Myocyte (in vitro differentiated cells): ENCODE results near the gene ITGA11. TPM values are rescaled to one million over a fixed set of nuclear protein-coding genes. Genes with fewer than 3 reads are reported as not detected.
A peak's percentile ranks its signal among the peaks of the same experiment; 100 is the strongest.
"Not testable (repeated sequence)": the region's sequence is repeated elsewhere in the genome, so short reads cannot be mapped to it uniquely, and the experiment has no call there.

Experiments used
- DNase-seq: peaks from one replicate; pipeline ENCODE4 v3.0.0-alpha.2; 2012; ENCODE audit warnings: low read depth
- total RNA-seq: library from RNA; depleted of rRNA; stranded (reverse); fragments of >200 nt; gene quantifications from 2 replicates; pipeline ENCODE4 v1.2.3, GENCODE V29; 2014

Gene ITGA11
- total RNA-seq, 1 donor from 2014 or later = 29.2 TPM

DNA sequence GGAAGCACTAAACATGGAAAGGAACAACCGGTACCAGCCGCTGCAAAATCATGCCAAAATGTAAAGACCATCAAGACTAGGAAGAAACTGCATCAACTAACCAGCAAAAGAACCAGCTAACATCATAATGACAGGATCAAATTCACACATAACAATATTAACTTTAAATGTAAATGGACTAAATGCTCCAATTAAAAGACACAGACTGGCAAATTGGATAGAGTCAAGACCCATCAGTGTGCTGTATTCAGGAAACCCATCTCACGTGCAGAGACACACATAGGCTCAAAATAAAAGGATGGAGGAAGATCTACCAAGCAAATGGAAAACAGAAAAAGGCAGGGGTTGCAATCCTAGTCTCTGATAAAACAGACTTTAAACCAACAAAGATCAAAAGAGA is 34.0 kb downstream of the ITGA11 start:
- not testable (repeated sequence) for DNase-seq

DNA sequence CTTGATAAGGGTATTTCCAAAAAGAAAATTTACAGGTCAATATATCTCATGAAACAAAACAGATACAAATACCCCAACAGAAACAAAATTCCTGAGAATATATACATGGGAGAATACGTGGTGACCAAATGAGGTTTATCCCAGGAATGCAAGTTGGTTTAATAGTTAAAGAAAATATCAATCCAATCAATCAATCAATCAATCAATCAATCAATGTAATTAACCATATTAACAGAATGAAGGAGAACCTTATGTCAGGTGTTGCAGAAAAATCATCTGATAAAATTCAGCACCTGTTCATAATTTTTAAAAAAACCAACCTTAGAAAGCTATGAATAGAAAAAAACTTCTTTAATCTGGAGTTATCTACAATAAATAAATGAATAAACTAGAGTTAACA is 35.9 kb downstream of the ITGA11 start:
- DNase-seq = no peak

DNA sequence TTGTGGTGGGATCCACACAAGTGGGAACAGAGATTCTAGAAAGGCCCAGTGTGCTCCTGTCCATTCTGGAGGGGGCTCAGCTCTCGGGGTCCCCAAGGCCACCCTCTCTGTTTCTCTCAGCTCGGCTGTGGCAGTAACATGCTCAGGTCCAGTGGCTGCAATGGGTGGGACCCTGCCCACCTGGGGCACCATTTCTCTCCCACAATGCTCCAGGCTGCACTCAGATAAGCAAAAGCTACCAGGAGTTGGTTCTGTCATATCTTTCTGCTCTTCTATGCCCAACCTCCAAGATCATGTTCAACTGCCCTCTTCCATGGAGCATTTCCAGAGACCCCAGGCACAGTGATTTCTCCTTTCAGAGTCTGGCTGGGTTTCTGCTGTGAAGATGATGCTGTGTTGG is 40.8 kb downstream of the ITGA11 start:
- DNase-seq = no peak

DNA sequence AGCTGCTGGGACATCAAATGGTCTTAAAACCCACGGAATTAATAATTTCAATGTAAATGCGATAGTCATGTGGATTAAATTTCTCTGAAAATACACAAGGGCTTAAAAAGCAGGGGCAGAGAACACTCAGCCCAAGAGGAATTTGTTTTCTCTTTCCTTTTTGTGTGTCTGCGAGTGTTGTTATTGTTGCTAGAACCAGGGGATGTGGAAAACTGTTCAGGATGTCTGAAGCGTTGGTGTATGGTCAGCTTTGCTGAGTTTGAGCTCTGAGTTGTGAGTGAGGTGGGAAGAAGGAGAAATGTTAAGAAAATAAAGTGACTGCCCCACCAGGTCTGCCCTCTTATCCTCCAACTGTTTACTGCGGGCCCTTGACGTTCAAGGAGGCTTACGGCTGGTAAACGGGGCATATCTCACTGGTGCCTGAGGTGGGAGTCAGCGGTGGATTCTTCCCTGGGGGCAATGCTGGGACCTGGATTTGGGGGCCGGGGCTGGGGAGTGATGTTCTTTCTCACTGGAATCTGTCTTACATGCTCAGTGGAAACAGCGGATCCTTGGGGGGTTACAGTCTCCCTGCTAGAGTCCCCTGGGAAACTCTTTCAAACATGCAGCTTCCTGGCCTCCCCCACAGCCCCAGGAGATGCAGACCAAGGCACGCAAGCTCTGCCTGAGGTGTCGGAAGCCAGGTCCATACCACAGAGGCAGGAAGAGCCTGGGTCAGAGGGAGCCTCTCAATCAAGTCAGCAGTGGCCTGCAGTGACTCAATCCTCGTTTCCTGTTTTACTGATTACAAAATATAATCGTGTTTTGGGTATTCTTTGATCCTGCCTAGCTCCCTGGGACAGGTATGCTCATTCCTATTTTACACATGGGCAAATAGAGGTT is 41.8 kb downstream of the ITGA11 start:
- no peak for DNase-seq

DNA sequence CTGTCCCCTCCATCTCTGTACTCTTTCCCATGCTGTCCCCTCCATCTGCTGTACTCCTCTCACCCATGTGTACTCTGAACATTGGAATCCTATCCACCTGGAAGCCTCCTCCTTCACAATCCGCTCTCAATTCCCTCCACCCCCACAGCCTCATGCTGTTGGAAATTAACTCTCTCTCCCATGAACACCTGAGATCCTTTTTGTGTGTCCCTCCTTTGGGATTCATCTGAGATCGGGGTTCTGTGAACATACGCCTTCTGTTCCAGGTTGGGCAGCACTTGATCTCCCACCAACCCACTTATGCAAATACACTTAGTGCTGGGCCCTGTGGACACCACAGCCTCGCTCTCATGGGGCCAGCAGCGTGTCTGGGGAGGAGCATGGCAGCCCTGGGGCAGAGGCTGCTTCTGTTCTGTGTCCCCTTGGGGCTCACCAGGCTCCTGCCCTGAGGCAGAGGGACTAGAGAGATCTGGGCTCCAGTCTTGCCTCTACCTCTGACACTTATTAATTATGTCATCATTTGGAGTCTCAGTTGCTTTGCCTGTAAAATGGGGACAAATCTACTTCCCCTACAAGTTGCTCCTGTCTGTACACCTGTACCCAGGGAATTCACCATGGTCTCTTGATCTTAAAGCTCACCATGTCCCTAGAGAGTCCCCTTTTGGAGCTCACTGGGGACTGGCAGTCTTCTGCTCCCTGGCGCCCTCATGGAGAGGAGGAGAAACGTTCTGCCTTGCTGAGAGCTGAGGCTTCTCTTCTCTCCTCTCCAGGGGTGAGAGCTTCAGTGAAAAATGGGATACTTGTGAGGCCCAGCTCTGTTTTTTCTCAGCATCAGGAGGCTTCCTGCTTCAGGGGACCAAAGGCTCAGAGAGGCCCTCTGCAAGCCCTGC is 42.7 kb downstream of the ITGA11 start:
- no peak for DNase-seq

DNA sequence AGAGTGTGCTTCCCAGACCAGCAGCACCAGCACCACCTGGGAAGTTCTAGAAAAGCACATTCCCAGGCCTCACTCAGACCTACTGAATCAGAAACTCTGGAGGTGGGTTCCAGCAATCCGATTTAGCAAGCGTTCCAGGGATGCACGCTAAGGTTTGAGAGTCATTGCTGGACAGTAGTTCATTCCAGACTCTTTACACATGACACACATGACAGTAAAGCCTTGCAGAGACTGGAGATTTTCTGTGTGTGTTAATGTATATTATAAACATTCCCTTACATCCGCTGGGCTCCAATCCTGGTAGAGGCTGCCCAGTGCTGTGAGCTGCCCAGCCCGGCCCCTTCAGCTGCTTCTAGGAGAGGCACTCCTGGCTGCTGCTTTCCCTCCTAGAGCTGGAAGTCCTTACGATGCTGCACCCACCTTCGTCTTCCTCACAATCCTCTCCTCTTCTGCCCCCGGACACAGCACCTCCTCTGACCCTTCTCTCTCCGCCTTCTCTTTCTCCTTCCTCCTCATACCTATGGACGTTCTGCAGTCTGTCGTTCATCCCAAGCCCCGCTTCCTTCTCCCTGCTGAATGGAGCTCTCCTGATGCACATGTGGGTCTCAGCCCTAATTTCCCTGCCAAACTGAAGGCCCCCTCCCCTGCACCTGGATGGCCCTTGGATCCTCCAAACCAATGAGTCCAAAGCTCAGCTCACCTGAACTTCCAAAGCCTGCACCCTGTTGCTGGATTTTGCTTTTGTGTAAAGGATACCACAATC is 44.4 kb downstream of the ITGA11 start:
- no peak for DNase-seq

DNA sequence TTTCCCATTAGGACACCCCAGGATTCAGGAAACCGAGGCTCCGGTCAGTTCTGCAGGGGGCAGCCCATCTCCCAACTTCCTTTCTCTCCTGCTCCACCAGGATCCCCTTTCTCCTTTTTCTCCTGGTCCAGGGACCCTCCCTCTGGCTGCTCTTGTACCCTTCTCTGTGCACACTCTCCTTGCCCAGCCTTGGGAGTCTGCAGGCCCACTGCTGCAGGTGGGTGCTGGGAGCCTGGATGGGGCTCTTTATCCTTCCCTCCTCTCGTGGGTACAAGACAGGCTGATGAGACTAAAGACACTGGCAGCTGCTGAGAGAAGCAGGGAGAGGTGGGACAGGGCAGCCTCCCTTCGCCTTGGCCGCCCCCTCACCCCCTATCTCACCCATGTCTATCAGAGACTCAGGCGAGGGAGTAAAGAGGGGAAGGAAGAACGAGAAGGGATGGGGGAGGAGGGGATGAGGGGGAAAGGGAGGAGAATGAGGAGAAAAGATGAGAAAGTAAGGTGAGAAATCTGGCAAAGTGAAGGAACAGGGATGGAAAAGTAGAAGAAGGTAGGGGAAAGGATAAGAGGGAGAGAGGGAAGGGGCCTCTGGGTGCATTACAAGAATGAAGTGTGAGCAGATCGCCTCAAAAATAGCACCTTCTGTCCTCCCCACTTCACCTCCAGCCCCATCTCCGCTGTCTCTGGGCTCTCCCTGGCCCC is 45.2 kb downstream of the ITGA11 start:
- no peak for DNase-seq

DNA sequence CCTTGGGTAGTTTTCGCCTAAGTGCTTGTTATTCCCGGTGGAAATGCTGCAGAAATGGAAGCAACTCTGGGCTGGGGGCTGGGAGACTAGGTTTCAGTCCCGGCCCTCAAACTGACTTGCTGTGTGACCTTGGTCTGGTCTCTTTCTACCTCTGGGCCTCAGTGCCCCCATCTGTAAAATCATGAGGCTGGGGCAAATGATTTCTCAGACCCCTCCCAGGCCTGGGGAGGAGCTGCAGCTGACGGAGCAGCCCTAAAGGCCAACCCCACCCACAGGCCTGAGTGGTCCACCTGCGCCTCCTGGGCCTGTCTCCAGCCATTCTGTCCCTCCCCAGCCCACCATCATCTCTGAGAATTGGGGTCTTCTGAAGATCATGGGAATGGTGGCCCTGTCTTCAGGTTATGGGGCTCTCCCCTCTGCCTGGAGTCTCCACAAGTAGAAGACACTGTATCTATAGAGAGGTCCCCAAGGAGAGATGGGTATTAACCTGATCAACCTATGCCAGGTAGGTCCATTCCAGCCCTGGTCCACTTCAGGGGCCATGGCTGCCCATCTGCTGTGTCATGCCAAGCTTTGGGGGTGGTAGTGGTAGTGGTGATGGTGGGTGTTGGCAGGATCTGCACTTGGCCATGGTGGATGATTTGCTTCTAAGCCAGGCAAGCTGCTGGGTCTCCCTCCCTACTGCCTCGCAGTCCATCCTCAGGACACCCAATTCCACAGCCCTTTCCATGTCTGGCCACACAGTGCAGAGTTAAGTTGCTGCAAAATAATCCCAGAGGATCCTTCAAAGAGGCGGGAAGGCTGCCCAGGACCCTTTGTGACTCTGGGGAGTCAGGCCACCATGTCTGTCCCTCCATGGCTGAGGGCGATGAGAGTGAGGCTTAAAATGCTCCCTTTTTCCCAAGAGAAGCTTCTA is 46.0 kb downstream of the ITGA11 start:
- DNase-seq = no peak

DNA sequence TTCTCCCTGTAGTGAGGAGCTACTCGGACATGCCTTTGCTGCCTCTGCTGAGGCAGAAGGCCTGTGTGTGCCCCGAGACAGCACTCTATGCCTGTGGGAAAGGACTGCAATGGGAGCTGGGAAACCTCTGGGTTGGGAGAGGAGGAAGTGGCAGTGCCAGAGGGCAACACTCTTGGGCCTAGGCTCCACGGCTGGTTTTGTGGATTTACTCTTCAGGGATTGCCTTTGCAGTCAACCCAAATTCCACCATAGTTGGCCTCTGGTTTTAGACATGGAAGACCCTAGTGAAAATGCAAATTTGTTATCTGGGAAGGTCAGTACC is 46.8 kb downstream of the ITGA11 start:
- DNase-seq = no peak

DNA sequence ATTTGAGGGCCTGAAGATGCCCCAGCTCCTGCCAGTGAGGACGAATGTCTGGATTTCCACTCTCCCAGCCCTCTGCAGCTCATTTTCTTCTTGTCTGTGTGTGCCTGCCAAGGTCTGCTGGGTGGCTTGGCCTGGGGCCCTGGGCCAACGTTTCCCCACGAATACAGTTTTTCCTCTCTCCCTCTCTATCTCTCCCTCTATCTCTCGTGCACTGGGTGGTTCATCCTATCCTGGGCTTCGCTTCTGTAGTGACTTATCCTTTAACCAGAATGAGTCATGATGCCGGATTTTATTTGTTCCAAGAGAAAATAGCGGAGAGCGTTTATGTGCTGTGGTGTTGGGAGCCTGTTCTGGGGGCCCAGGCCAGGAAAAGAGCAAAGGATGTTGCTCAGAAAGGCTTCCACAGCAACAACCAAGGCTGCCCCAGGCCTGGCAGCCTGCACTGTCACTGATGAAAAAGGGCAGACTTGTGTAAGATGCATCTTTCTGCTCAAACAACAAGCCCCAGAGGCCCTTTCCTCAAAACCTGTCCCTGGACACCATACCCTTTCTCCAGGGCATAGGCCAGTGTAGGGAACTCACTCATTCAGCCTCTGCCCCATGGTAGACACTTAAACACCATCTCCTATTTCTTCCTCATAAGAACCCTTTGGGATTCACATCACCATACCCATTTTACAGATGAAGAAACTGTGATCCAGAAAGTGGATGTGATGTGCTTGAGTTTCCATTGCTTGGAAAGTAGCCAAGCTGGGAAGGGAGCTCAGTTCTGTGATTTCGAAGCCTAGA is 47.3 kb downstream of the ITGA11 start:
- DNase-seq = peak; percentile 85

DNA sequence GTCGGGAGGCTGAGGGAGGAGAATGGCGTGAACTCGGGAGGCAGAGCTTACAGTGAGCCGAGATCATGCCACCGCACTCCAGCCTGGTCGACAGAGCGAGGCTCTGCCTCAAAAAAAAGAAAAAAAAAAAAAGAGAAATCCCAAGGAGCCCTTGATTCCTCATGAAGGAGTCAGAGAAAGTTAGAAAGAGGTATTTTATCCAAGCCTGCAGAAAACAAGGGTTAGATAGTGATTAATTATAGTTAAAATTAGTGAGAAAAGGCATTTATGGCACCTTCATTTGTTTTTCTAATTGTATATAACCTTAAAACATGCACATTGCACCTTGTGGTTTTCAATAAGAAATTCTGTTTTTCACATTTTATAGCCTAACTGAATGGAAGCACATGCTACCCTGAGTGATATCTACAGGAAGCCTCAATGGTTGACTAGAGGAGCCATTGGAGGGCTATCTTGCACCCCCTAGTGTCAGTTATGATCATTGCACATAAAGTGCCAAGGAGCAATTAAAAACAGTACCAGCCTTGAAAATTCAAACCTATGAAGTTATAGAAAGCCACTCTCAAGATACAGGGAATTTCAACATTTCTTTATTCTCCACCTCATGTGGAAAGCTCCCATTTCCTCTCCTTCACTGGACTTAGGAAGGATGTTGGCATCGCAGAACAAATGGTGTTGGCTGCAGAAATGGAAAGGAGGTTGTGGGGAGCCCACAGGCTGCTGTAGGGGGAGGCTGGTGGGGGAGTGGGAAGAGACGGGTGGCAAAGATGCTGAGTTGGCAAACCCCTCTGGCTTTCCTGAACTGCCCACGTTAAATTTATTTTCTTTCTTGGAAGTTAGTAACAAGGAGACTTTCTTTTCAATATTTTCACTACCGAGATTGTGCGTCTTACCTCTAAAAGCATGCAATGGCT is 48.5 kb downstream of the ITGA11 start:
- DNase-seq = peak; percentile 66

DNA sequence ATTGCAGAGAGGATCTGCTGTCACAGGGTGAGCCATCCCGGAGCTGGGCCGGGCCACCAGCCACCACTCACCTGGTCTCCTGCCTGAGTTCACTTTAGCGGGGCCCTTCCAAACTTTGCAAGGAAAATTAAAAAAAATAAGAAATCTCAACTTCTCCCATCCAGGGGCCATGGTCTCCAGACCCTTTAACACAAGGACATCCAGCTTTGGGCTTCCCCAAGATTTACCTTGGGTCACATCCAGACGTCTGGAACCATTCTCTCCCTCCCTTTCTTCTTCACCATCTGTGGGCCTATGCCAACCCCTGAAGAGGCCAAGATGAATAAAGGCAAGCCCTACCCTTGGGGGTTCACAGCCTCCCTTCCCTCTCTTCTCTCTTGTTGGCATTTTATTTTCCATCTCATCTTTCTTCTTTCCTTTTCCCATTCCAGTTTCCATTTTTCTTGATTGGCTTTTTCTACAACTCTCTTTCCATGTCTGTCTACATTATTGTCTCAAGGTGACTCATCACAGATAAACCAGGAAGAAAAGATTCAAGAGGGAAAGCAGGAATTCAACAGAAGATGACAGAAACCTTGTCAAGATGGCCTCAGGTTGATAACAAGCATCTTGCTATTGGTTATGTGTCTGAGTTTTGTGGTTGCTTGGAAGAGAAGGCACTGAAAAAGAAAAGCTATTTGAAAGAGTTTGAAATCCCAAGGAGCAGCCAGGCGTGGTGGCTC is 49.5 kb downstream of the ITGA11 start:
- no peak for DNase-seq

DNA sequence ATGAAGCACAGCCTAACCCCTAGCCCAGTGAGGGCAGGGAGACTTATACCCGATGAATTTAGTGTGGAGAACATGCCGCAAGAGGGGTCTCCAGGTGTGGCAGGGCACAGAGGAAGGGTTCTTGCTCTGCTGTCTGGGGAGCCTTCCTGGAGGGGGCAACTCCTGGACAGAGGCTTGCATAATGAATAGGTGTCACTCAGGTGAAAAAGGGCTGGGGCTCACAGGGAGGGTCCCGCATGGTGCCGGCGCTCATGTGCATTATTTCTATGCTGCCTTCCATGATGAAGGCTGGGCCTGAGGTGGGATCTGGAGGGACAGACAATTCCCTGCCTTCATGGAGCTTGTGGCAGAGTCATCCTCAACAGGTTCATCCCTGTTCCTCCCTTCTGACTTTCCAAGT is 51.5 kb downstream of the ITGA11 start:
- DNase-seq = no peak

DNA sequence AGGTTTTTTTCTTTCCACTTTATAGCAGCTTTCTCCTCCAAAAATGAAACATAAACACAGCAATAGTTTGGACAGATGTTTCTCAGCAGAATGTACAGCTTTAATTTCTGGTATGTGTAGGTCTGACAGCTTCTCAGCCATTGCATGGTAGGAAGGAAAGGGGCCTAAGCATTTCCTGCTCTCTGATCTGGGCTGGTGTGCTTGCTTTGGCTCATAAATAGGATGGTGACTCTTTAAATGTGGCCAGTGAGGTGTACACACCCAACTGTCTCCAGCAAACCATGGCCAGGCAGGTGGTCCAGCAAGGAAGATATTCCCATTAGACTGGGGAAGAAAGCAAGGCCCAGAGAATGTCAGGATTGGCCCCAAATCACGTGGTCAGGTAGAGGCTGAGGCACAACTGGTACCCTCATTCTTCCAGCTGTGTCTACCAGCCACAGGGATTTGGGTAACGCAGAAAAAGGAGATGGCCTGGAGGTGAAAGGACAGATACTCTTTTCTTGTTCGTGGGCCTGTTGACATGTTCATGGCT is 52.1 kb downstream of the ITGA11 start:
- no peak for DNase-seq

DNA sequence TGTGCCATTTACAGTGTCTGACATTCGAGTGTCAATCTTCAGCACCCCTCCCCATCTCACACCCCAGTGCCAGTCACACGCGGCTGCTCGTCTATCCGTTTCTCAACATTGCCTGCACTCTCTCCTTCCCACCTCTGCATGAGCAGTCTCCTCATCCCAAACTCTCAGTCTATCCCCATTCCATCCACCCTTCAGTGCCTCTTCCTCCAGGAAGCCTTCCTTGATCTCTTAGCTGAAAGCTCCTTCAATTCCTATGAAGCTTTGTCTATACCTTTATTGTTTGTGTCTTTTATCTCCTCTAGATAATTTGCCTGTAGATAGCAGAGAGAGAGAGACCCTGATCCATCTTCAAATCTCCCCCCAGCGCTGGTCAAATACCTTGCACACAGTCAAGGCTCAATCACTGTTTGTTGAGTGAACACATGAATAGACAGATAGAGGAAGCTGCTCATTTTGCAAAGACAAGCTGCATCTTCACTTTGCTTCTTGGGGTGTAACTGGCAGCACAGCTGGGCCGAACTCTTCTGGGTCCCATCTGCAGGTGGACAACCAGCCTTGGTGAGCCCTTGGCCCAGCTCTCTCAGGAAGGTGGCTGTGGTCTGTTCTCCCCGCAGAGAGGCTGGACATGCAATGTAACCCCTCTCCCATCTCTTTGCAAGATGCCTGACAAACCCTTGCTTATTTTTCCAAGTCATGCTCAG is 52.8 kb downstream of the ITGA11 start:
- no peak for DNase-seq

DNA sequence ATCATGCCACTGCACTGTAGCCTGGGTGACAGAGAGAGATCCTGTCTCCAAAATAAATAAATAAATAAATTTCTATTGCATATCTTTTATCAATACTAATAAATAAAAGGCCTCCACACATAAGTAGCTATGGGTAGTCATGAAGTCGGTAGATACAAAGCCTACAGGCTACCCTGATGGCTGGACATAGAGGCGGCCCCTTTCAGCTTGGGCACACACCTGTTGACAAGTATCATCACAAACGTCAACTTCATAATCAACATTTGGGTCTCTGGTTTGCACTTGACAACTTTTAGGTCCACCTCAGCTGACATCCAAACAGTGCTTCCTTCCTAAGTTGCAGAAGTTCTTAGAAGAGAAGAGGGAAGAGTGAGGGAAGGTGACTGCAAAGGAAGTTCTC is 53.4 kb downstream of the ITGA11 start:
- DNase-seq = no peak

DNA sequence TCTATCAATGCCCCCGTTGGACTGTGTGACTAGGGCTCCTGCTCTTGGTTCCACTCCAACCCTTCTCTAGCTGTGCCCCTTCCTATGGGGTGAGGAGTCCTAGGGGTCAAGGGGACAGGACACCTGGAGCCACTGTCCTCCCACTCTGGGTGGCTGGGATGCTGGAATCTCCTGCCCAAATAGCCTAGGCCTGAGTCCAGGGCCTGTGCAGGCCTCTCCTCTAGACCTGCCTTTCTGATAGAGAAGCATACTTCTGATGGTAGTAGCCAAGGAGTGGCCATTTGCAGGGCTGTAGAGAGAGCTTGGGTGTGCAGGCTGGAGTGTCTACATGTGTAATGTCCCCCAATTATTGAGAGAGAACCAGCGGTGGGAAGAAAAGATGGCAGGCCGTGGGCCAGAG is 54.2 kb downstream of the ITGA11 start:
- no peak for DNase-seq
